Heart right ventricle (tissue), 16 donors: ENCODE results near the gene NECTIN1. TPM values are rescaled to one million over a fixed set of nuclear protein-coding genes. Genes with fewer than 3 reads are reported as not detected.

Experiments used
- ATAC-seq, 8 donors: fragments of 200-7000 bp; cut with Tn5 transposase; one replicate each; pipeline ENCODE4 v1.9.1; 2020; ENCODE audit warnings: mild to moderate bottlenecking in 8 of 8, moderate library complexity in 8 of 8, moderate number of reproducible peaks in 1 of 8
- DNase-seq, 2 donors: peaks; one replicate each; pipeline ENCODE4 v3.0.0-alpha.2; 2020
- H3K27ac ChIP-seq, 10 donors: fragments of 200-600 bp; sonication (generic) in 2 of 10; one replicate each; pipeline versions ENCODE4 v1.5.0 to v1.8.0; 2020 to 2022; ENCODE audit warnings: mild to moderate bottlenecking in 3 of 10
- H3K27me3 ChIP-seq, 7 donors: fragments of 200-600 bp; one replicate each; pipeline ENCODE4 v1.8.0; 2021 to 2022; ENCODE audit warnings: mild to moderate bottlenecking in 2 of 7
- H3K36me3 ChIP-seq, 9 donors: fragments of 200-600 bp; sonication (generic) in 1 of 9; one replicate each; pipeline versions ENCODE4 v1.5.0 to v1.8.0; 2020 to 2022; ENCODE audit warnings: mild to moderate bottlenecking in 2 of 9
- H3K4me1 ChIP-seq, 9 donors: fragments of 200-600 bp; sonication (generic) in 1 of 9; one replicate each; pipeline versions ENCODE4 v1.5.0 to v1.8.0; 2020 to 2022; ENCODE audit warnings: mild to moderate bottlenecking in 4 of 9
- H3K4me3 ChIP-seq, 10 donors: fragments of 200-600 bp; sonication (generic) in 2 of 10; one replicate each; pipeline versions ENCODE4 v1.5.0 to v1.8.0; 2020 to 2022; ENCODE audit warnings: mild to moderate bottlenecking in 7 of 10, moderate library complexity in 2 of 10
- H3K9me3 ChIP-seq, 11 donors: fragments of 200-600 bp in 10 of 11; sonication (generic) in 2 of 11; one replicate each; pipeline versions ENCODE4 v1.5.0 to v1.8.0; 2013 to 2022; ENCODE audit warnings: mild to moderate bottlenecking in 2 of 11, control low read depth in 1 of 11, moderate library complexity in 1 of 11
- WGBS, 2 donors: extraction: QIAGEN DNeasy Blood & Tissue Kit; methylation state at CpG; one replicate each; pipeline ENCODE4 v1.1.7; 2013; ENCODE audit warnings: inconsistent platforms in 1 of 2; 5-methylcytosine and 5-hydroxymethylcytosine counted together
- intact Hi-C, 10 donors: fragments of 100-400 bp; cut with DNase I; formaldehyde crosslinking; loops; one replicate each; pipeline versions ENCODE4 v1.11.1 to v1.14.2; 2022
- polyA plus RNA-seq, 2 donors: library from polyadenylated mRNA; stranded (reverse); fragments of 200-250 nt; gene quantifications; one replicate each; pipeline ENCODE4 v1.2.3, GENCODE V29; 2013
- total RNA-seq, 10 donors: library from RNA; stranded (reverse); fragmentation: NEBNext Ultra II Directional in 3 of 10; extraction: Animal tissue kit (Norgen Biotek cat#: 25700) in 3 of 10; gene quantifications; one replicate each; pipeline versions ENCODE4 v1.2.1 to v1.2.4, GENCODE V29; 2021 to 2023
- TF ChIP-seq, protein P1 (sequence below), 9 donors: fragments of 200-600 bp; sonication (generic) in 2 of 9; IDR thresholded peaks; one replicate each; pipeline versions ENCODE4 v1.5.0 to v1.8.0; 2021 to 2022; ENCODE audit warnings: antibody characterized with exemption in 9 of 9, mild to moderate bottlenecking in 5 of 9, moderate library complexity in 1 of 9
- donor health status: Arrhythmogenic right ventricular cardiomyopathy.
- donor health status: ischemic (EF 13 %, LVEDD 7.1; RV severe dilation, severe dysfunction).
- donor health status: healthy with polysubstance abuse.
- donor health status: DM: no; HTN: yes; CAD: no.
- donor health status: DM: no; HTN: no; CAD: no.
- donor health status: ischemic (EF 25% LVEDD 6.9; RV normal size, moderate dysfunction).
- donor health status: ischemic (EF 25% LVEDD 5.7; RV mildly dilated, moderate dysfunction).
- donor health status: healthy.
- donor health status: DM: yes; HTN: yes; CAD: no.
- donor health status: Ischemic cardiomyopathy.
- donor health status: ischemic (EF 35%, LVEDD 5.7; RV mildly dilated, moderate dysfunction).
- donor health status: nonischemic (EF 11% LVEDD 7.7; RV severe dilation, severe dysfunction).
- donor health status: DM: yes; HTN: yes; CAD: no.
- donor health status: PGD.
- donor health status: ischemic (EF 29% LVEDD 5.4; RV normal size, mild dysfunction).
- donor health status: nonischemic (EF 23%, LVEDD 6.1; RV moderate dilation, normal function).

NECTIN1 gene
- total and polyA plus RNA-seq, 12 donors: 4.0 to 22.8 (median 10.4) TPM

DNA sequence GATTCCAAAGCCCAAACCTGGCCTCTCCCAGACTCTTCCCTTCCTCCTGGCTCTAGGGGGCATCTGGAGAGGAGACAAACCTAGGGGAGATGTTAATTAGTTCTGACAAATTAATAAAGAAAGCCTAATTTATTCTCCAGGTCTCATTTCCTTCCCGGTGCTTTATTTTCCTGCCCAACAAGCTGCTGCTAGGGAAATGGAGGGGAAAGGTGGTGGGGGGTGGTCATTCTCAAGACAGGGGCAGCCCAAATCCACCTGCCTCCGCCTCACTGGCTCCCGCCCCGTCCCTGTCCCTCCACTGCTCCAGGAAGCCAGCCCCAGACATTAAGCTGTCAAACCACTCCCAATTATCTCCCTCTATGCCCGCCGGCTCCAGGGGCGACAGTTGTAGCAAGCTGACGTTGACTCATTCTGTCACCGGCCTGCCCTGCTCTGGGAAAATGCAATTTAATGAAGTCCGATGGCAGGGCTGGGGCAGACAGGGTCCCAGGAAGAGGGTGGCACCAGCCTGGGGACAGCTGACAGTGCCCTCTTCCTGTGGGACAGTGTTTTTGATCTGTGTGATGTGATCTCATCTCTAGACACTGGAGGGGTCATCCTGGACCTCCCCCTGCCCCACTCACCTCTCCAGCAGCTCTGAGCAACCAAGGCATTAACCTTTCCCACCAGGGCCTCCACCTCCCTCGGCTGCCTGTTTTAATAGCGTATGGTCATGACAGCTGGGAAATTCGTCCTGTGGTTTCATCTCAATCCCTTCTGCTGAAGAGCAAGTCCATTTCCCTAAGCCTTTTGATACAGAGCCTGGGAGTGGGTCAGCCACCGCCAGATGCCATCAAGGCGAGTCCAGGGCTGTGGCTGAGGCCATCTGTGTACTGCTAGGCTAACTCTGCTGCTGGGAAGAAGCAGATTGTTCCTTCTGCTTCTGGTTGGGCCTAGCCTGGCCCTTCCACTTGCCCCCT is 27.1 kb downstream of the NECTIN1 start:
- H3K9me3 ChIP-seq: no peaks in the 10 kb centered on the region
- no peaks in the 10 kb centered on the region for H3K27me3 ChIP-seq
- no peaks in the 10 kb centered on the region for H3K36me3 ChIP-seq
- WGBS, 2 donors: 70 to 71% methylated on average over 15 of the region's 15 CpGs
- peak overlapping the region in 4 of 10 donors; percentile 15 to 51 (median 24) for H3K27ac ChIP-seq
- ATAC-seq (peak in 1 of 8 donors; percentile 11), DNase-seq (no peak)
- TF ChIP-seq, protein P1, sequence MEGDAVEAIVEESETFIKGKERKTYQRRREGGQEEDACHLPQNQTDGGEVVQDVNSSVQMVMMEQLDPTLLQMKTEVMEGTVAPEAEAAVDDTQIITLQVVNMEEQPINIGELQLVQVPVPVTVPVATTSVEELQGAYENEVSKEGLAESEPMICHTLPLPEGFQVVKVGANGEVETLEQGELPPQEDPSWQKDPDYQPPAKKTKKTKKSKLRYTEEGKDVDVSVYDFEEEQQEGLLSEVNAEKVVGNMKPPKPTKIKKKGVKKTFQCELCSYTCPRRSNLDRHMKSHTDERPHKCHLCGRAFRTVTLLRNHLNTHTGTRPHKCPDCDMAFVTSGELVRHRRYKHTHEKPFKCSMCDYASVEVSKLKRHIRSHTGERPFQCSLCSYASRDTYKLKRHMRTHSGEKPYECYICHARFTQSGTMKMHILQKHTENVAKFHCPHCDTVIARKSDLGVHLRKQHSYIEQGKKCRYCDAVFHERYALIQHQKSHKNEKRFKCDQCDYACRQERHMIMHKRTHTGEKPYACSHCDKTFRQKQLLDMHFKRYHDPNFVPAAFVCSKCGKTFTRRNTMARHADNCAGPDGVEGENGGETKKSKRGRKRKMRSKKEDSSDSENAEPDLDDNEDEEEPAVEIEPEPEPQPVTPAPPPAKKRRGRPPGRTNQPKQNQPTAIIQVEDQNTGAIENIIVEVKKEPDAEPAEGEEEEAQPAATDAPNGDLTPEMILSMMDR (IDR thresholded peaks at IDR 0.05): no peak
- peaks cover 14 to 57% (median 42%) of the 10 kb centered on the region in 9 donors for H3K4me1 ChIP-seq
- H3K4me3 ChIP-seq: no peak overlapping the region
- intact Hi-C loops: no loop called here

DNA sequence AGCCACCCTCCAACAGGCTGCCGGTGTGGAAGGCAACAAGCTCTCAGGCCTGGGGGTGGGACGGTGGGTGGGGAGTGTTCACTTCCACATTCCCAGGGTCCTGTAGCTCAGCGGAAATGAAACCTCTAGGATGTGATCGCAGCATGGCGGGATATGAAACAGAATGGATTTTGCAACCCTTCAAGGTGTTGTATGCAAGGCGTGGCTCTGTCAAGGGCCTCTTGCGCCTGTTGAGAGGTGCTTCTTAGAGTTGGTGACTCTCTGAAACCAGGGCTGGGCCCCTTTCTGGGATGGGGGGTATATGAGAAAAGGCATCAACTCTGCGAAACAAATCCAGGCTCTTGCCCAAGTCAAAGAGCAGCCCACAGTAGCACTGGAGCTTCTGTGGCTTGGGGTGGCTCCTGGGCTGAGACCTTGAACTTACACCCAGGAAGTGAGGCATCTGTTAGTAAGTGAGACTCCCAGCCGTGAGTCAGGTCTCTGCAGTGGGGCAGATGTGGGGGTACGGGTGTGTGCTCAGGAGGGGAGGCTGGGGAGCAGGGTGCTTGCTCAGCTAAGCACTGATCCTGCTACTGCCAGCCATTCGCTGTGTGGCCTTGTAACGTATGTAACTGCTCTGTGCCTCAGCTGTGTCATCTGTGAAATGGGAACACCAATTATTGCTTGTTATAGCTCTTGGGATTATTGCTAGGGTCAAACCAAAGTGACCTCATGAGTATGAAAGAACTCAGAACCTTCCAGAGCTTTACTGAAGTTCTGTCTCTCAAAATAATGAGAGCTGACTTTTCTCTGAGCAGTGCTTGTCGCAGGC is 28.3 kb downstream of the NECTIN1 start:
- Histone ChIP-seq H3K27ac (peak overlapping the region in 2 of 10 donors; percentile 30 to 71), H3K4me1 (peaks cover 14 to 61% (median 42%) of the 10 kb centered on the region in 9 donors), H3K36me3 (no peaks in the 10 kb centered on the region), H3K27me3 (no peaks in the 10 kb centered on the region), H3K4me3 (no peak overlapping the region), H3K9me3 (no peaks in the 10 kb centered on the region)
- TF ChIP-seq, protein P1 (IDR thresholded peaks at IDR 0.05): no peak
- intact Hi-C loops: no loop called here
- ATAC-seq: no peak
- no peak for DNase-seq
- WGBS, 2 donors: 84 to 89% methylated on average over 13 of the region's 13 CpGs

DNA sequence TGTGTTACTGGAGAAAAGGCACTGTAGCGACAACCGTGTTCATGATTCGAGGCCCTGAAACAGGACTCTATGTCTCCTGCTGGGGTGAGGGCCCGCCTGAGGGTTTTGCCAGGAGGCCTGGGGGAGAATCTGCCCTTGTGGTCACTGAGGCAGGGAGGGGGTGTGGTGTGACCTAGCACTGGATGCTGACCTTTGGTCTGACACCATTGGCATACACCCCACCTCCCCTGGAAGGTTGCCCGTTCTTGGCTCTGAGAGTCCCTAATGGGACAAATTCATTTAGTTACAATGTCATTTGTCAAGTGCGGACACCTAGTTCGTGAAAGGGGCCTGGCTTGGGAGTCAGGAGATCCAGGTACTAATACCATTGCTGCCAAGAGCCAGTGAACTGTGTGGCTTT is 29.0 kb downstream of the NECTIN1 start:
- Histone ChIP-seq H3K27me3 (no peaks in the 10 kb centered on the region), H3K4me1 (peaks cover 14 to 61% (median 42%) of the 10 kb centered on the region in 9 donors), H3K36me3 (no peaks in the 10 kb centered on the region), H3K9me3 (no peaks in the 10 kb centered on the region), H3K4me3 (no peak overlapping the region), H3K27ac (peak overlapping the region in 9 of 10 donors; percentile 16 to 71 (median 52))
- intact Hi-C loops: no loop called here
- no peak for ATAC-seq
- 79 to 80% methylated on average over 7 of the region's 7 CpGs for WGBS, 2 donors
- DNase-seq: no peak
- TF ChIP-seq, protein P1 (IDR thresholded peaks at IDR 0.05): no peak

GRCh38 chr11:119699227-119699626 is 29.8 kb downstream of the NECTIN1 start:
- WGBS, 2 donors: 13% methylated on average over 13 of the region's 13 CpGs
- Histone ChIP-seq H3K4me1 (peaks cover 14 to 64% (median 42%) of the 10 kb centered on the region in 9 donors), H3K4me3 (no peak overlapping the region), H3K9me3 (no peaks in the 10 kb centered on the region), H3K36me3 (no peaks in the 10 kb centered on the region), H3K27me3 (no peaks in the 10 kb centered on the region), H3K27ac (peak overlapping the region; percentile 8 to 71 (median 50))
- intact Hi-C loops: no loop called here
- DNase-seq (peak; percentile 83 to 88), ATAC-seq (peak; percentile 89 to 96 (median 94))
- TF ChIP-seq, protein P1 (IDR thresholded peaks at IDR 0.05): no peak
